HTERT RPE-1 (cell line): Measurements from ENCODE around the gene SNAP47.

ENCODE experiments used
- in situ Hi-C: fragments of 300-500 bp; cut with MboI; formaldehyde crosslinking; loops from 4 replicates; pipeline ENCODE4 v1.14.3; 2020; ENCODE audit warnings: low sequenced_read_pairs

SNAP47 gene

DNA sequence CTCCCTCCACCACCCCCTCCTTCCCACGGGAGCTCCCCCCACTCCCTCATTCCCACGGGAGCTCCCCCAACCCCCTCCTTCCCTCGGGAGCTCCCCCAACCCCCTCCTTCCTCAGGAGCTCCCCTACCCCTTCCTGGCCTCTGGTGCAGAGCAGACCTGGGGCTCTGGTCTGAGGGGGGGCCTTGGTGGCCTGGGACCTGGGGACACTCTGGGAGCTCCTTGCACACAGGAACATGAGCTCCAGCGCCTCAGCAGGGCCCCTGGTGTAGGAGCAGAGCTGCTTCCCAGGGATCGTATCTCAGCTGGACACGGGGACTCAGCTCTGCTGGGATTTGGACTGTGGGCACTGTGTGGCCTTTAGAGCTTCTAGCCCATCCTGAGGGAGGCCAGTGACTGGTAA is 60.5 kb downstream of the SNAP47 start:
- in situ Hi-C loops: no loop called here

DNA sequence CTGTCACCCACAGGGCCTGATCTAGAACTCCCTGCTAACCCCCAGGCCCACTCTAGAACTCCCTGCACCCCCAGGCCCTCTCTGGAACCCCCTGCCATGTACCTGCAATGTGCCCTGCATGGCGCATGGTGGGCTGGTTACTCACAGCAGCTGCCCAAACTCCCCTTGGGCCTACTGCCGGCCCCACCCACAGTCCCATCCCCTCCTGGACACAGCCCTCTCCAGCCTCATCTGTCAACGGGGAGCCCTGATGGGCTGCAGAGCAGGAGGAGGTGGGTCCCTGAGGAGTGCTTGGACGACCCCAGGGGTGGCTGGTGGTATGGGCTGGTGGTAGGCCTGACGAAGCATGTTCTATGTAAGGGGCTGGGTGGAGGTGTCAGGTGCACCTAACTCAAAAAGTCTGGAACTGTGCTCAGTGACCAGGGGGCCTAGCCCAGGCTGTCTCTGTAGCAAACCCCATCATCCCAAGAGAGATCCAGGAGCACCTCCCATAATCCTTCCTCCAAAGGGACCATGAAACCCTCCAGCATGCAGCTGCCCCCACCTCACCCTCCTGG is 61.2 kb downstream of the SNAP47 start:
- in situ Hi-C loops: no loop called here

- in situ Hi-C loops: no loop called here
Observed at GRCh38 chr1:227797144-227797543, 61.9 kb downstream of the SNAP47 start.

DNA sequence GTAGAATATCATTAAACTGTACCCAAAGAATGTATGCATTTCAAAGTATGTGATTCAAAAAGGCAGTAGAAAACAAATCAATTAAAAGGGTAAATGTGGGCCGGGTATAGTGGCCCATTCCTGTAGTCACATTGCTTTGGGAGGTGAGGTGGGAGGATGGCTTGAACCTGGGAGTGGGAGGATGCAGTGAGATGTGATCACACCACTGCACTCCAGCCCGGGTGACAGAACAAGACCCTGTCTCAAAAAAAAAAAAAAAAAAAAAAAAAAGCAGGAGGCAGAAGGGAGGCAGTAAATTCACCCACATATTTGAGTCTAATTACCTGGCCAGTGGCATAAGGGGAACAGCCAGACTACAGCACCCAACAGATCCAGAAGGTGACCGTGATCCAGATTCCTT is 62.4 kb downstream of the SNAP47 start:
- in situ Hi-C loops: no loop called here

DNA sequence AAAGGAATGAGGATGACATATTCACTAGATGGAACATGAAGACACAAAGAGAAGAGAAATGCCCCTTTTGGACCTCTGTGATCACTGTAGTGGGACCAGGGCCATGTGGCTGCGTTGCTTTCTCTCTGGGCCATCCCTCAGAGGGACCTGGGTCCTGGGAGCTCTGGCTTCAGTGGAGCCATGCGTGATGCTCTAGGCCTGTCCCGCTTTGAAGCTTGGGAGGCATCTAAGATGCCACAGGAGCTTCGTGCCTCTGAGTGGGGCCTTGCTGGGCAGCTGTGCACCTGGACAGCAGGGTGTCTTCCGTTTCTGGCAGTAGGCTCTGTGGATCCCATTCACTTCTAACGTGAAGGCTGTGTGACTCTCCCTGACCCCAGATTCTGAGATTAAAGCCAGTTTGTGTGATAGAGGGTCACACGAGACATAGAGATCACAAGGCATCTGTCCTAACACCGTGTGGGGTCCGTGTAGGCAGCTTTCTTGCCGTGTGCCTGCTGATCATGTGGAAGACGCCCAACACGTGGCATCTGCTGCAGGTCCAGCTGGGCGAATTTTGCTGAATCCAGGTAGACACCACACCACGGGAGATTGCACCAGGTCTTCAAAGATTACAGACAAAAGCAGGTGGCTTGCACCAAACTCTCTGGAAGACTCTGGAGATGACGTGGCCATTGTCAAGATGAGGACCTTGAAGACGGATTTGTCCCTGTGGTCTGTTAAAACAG is 63.0 kb downstream of the SNAP47 start:
- in situ Hi-C loops: no loop called here

DNA sequence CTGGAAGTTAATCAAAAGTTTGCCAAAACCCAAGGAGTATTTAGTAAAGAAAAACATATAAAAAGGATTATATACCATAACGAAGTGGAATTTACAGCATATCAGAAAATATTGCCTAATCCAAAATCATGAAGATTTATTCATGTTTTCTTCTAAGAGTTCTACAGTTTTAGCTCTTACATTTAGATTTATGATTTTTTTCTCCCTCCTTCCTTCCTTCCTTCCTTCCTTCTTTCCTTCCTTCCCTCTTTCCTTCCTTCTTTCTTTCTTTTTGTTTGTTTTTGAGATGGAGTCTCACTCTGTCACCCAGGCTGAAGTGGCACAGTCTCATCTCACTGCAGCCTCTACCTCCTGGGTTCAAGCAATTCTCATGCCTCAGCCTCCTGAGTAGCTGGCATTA is 64.5 kb downstream of the SNAP47 start:
- in situ Hi-C loops: no loop called here

DNA sequence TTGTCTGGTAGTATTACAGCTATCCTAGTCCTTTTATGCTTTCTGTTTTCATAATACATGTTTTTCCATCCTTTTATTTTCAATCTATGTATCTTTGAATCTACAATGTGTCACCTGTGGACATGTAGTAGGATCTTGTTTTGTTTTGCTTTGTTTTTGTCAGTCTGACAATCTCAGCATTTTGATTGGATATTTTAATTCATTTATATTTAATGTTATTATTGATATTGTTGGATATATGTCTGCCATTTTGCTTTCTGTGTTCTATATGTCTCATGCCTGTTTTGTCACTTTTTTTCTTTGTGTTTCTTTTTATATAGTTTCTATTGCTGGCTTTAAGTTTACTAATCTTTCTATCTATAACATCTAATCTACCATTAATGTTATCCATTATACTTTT is 68.7 kb downstream of the SNAP47 start:
- in situ Hi-C loops: no loop called here

GRCh38 chr1:227805606-227806197 is 70.5 kb downstream of the SNAP47 start:
- in situ Hi-C loops: no loop called here

DNA sequence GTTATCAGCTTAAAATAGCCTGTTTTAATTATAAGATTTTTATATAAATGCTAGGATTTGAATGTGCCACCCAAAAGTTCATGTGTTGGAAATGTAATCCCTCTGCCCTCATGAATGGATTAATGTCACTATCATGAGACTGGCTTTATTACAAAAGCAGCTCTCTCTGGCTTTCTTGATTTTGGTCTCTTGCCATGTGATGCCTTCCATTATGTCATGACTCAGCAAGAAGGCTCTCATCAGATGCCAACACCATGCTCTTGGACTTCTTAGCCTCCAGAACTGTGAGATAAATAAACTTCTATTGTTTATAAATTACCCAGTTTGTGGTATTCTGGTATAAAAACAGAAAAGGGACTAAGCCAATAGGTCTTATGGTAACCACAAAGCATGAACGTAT is 73.3 kb downstream of the SNAP47 start:
- in situ Hi-C loops: no loop called here

GRCh38 chr1:227809026-227809425 is 73.8 kb downstream of the SNAP47 start:
- in situ Hi-C loops: no loop called here

GRCh38 chr1:227813962-227814361 is 78.7 kb downstream of the SNAP47 start:
- in situ Hi-C loops: no loop called here

DNA sequence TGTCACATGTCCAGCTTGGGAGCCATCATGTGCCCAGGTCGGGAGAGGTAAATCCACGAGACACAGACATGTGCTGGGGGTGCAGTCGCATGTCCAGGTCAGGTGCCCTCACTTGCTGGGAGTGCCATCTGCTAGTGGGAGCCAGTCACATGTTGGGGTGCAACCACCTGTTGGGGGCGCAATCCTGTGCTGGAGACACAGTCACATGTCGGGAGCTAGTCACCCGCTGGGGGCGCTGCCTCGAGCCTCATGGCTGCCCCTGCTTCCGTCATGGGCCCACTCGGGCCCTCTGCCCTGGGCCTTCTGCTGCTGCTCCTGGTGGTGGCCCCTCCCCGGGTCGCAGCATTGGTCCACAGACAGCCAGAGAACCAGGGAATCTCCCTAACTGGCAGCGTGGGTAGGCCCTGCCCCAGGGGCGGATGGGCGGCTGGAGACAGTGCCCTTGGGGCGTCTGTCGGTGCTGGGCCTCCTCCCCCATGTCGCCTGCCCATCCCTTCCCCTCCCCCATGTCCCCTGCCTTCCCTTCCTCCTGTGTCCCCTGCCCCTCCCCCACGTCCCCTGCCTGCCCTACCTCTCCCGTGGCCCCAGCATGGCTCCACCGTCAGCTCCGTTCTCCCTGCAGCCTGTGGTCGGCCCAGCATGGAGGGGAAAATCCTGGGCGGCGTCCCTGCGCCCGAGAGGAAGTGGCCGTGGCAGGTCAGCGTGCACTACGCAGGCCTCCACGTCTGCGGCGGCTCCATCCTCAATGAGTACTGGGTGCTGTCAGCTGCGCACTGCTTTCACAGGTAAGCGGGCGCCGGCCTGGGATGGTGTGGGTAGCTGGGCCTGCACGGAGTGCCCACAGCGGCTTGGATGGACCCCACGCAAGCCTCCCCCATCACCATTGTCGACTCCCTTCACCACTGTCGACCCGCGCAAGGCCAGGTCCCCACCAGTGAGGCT is 80.5 kb downstream of the SNAP47 start, which contains the start of gene PRSS38:
Gene PRSS38, plus strand, starts transcription at position 208 of the 942 bp plus-strand sequence. Its CDS starts 42 bp downstream, at position 250.
- in situ Hi-C loops: no loop called here

DNA sequence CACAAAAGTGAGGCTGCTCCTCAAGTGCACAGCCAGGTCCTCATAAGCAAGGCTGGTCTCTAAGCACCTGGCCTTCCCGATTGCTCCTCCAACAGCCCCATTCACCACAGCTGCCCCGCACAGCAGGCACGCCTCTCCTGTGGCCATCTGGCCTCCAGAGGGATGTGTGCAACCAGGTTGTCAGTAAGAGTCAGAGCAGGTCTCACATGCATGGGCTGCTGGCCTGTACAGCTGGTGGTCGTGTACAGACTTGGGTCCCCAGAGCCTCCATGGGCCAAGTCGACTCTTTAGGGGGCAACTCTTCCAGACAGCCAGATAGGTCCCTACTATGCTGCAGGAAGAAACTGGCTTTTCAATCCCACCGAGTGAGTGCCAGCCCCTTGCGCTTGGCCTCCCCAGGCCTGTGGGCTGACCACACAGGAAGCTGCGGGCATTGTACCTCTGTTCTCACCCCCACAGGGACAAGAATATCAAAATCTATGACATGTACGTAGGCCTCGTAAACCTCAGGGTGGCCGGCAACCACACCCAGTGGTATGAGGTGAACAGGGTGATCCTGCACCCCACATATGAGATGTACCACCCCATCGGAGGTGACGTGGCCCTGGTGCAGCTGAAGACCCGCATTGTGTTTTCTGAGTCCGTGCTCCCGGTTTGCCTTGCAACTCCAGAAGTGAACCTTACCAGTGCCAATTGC is 81.7 kb downstream of the SNAP47 start:
- in situ Hi-C loops: no loop called here

GRCh38 chr1:227823537-227823936 is 88.3 kb downstream of the SNAP47 start:
- in situ Hi-C loops: no loop called here

- in situ Hi-C loops: no loop called here
Observed at GRCh38 chr1:227824204-227824603, 89.0 kb downstream of the SNAP47 start.

GRCh38 chr1:227828786-227829185 is 93.6 kb downstream of the SNAP47 start:
- in situ Hi-C loops: no loop called here
